HepG2 (cell line): ENCODE data around the gene ZNF385B. TPM values are rescaled to one million over a fixed set of nuclear protein-coding genes. Genes with fewer than 3 reads are reported as not detected.

Experiments
- ATF7 ChIP-seq, 2 experiments: fragments of 450-650 bp in 1 of 2; sonication (generic) in 1 of 2; formaldehyde crosslinking in 1 of 2; IDR thresholded peaks; 2 replicates each; pipeline versions ENCODE4 v1.4.0 to v1.6.1; 2016 to 2020; ENCODE audit warnings: antibody characterized with exemption in 1 of 2, mild to moderate bottlenecking in 1 of 2, missing genetic modification reagents in 1 of 2
- HES4 ChIP-seq: sonication (generic); formaldehyde crosslinking; IDR thresholded peaks from 2 replicates; pipeline ENCODE4 v1.9.0; 2021; ENCODE audit warnings: mild to moderate bottlenecking, missing genetic modification reagents, borderline replicate concordance
- IKZF5 ChIP-seq: IDR thresholded peaks from 2 replicates; pipeline ENCODE4 v1.6.1; 2018; ENCODE audit warnings: missing genetic modification reagents, mild to moderate bottlenecking, missing compliant biosample characterization
- MED8 ChIP-seq: sonication (generic); formaldehyde crosslinking; IDR thresholded peaks from 2 replicates; pipeline ENCODE4 v1.8.1; 2023; ENCODE audit warnings: mild to moderate bottlenecking, missing genetic modification reagents; ENCODE audit not compliant: insufficient replicate concordance
- MTA1 ChIP-seq: sonication (generic); formaldehyde crosslinking; IDR thresholded peaks from 2 replicates; pipeline ENCODE4 v1.4.0; 2020; ENCODE audit warnings: missing genetic modification reagents, mild to moderate bottlenecking, borderline replicate concordance
- NPAS2 ChIP-seq: sonication (generic); formaldehyde crosslinking; IDR thresholded peaks from 2 replicates; pipeline ENCODE4 v1.8.0; 2022; ENCODE audit warnings: mild to moderate bottlenecking, missing genetic modification reagents, borderline replicate concordance
- NR2C2 ChIP-seq: sonication (generic); formaldehyde crosslinking; IDR thresholded peaks from 2 replicates; pipeline ENCODE4 v1.4.0; 2020; ENCODE audit warnings: missing genetic modification reagents, mild to moderate bottlenecking, moderate library complexity, borderline replicate concordance
- PHF20 ChIP-seq: sonication (generic); formaldehyde crosslinking; IDR thresholded peaks from 2 replicates; pipeline ENCODE4 v1.5.0; 2020; ENCODE audit warnings: mild to moderate bottlenecking, missing genetic modification reagents
- POLR2AphosphoS5 ChIP-seq: IDR thresholded peaks from 2 replicates; pipeline ENCODE4 v1.6.1; 2012; ENCODE audit warnings: low read depth, low read length
- PTBP1 ChIP-seq: fragments of 200-400 bp; formaldehyde crosslinking; IDR thresholded peaks from 2 replicates; pipeline ENCODE4 v1.6.1; 2018; ENCODE audit warnings: low read length, low read depth; ENCODE audit not compliant: poor library complexity, severe bottlenecking
- RAD21 ChIP-seq: fragments of 450-650 bp; formaldehyde crosslinking; IDR thresholded peaks from 2 replicates; pipeline ENCODE4 v1.5.0; 2020; ENCODE audit warnings: mild to moderate bottlenecking
- RFX1 ChIP-seq: fragments of 450-650 bp; IDR thresholded peaks from 2 replicates; pipeline ENCODE4 v1.6.1; 2017
- SALL1 ChIP-seq: sonication (generic); formaldehyde crosslinking; IDR thresholded peaks from 2 replicates; pipeline ENCODE4 v1.8.0; 2022; ENCODE audit warnings: mild to moderate bottlenecking, missing genetic modification reagents
- SATB2 ChIP-seq: sonication (generic); formaldehyde crosslinking; IDR thresholded peaks from 2 replicates; pipeline ENCODE4 v1.5.0; 2020; ENCODE audit warnings: missing genetic modification reagents
- SNAI1 ChIP-seq: sonication (generic); formaldehyde crosslinking; IDR thresholded peaks from 2 replicates; pipeline ENCODE4 v1.5.0; 2020; ENCODE audit warnings: mild to moderate bottlenecking, missing genetic modification reagents, borderline replicate concordance
- ZBTB7A ChIP-seq: sonication (generic); formaldehyde crosslinking; IDR thresholded peaks from 2 replicates; pipeline ENCODE4 v1.8.0; 2022; ENCODE audit warnings: mild to moderate bottlenecking, missing genetic modification reagents
- ZNF253 ChIP-seq: sonication (generic); formaldehyde crosslinking; IDR thresholded peaks from 2 replicates; pipeline ENCODE4 v1.8.0; 2022; ENCODE audit warnings: mild to moderate bottlenecking, missing genetic modification reagents, borderline replicate concordance
- ZNF343 ChIP-seq: sonication (generic); formaldehyde crosslinking; IDR thresholded peaks from 2 replicates; pipeline ENCODE4 v1.4.0; 2020; ENCODE audit warnings: mild to moderate bottlenecking, missing genetic modification reagents
- ZNF510 ChIP-seq: sonication (generic); formaldehyde crosslinking; IDR thresholded peaks from 2 replicates; pipeline ENCODE4 v1.4.0; 2020; ENCODE audit warnings: low read depth, mild to moderate bottlenecking, missing genetic modification reagents
- ZNF564 ChIP-seq: sonication (generic); formaldehyde crosslinking; IDR thresholded peaks from 2 replicates; pipeline ENCODE4 v1.8.1; 2023; ENCODE audit warnings: mild to moderate bottlenecking, missing genetic modification reagents
- ZNF646 ChIP-seq: sonication (generic); formaldehyde crosslinking; IDR thresholded peaks from 2 replicates; pipeline ENCODE4 v1.9.0; 2021; ENCODE audit warnings: mild to moderate bottlenecking, missing genetic modification reagents
- ZNF674 ChIP-seq: sonication (generic); formaldehyde crosslinking; IDR thresholded peaks from 2 replicates; pipeline ENCODE4 v1.5.0; 2020; ENCODE audit warnings: low read depth, mild to moderate bottlenecking, missing genetic modification reagents
- ZNF792 ChIP-seq: IDR thresholded peaks from 2 replicates; pipeline ENCODE4 v1.6.1; 2016
- ZSCAN29 ChIP-seq: sonication (generic); formaldehyde crosslinking; conservative IDR thresholded peaks from 2 replicates; pipeline ENCODE4 v1.4.0; 2020; ENCODE audit warnings: mild to moderate bottlenecking, missing genetic modification reagents
- polyA plus RNA-seq, 8 experiments: library from polyadenylated mRNA; depleted of rRNA in 3 of 8; stranded (reverse) in 7 of 8; unstranded in 1 of 8; fragments of >200 nt; fragmentation: Illumina TruSeq in 4 of 8; extraction: Trizol in 4 of 8; gene quantifications; 2 replicates each; pipeline versions ENCODE4 v1.2.1 to v1.2.3, GENCODE V29; 2011 to 2016; ENCODE audit warnings: low read depth in 4 of 8, missing spikeins in 1 of 8, mixed read lengths in 1 of 8; ENCODE audit not compliant: insufficient read depth in 1 of 8
- total RNA-seq, 5 experiments: library from RNA; depleted of rRNA; stranded (reverse); fragments of >200 nt; fragmentation: Illumina TruSeq; extraction: Trizol; gene quantifications; 2 replicates each; pipeline ENCODE4 v1.2.3, GENCODE V29; 2016; ENCODE audit warnings: low read depth in 1 of 5

ZNF385B gene
- total and polyA plus RNA-seq, 2 of the 13 experiments (the other 11 are each of a cell fraction or from before 2014, with no cell fraction given) = 3.3 to 6.7 TPM

- TF ChIP-seq IKZF5 (CRISPR knock-in tag) (0 out of 2 replicates have a peak, but pooled peaks have one; percentile 49), RFX1 (no peak), MED8 (CRISPR knock-in tag) (peak; percentile 25), PHF20 (CRISPR knock-in tag) (no peak), MTA1 (no peak), ZNF343 (CRISPR knock-in tag) (no peak), ZNF674 (no peak), SATB2 (CRISPR knock-in tag) (no peak), ZNF564 (CRISPR knock-in tag) (peak; percentile 95), POLR2AphosphoS5 (peak; percentile 52), ATF7 (IDR thresholded peaks at IDR 0.05) (no peak), ATF7 (CRISPR knock-in tag; IDR thresholded peaks at IDR 0.05) (no peak), ZBTB7A (CRISPR knock-in tag) (no peak), ZNF253 (CRISPR knock-in tag) (no peak), ZNF792 (peak; percentile 61; the same call in 1 of the 2 replicates), SNAI1 (CRISPR knock-in tag) (no peak), ZSCAN29 (CRISPR knock-in tag) (no peak), ZNF510 (no peak), HES4 (CRISPR knock-in tag) (no peak), RAD21 (CRISPR knock-in tag) (0 out of 2 replicates have a peak, but pooled peaks have one; percentile 45), NR2C2 (CRISPR knock-in tag) (no peak), NPAS2 (no peak), ZNF646 (no peak), SALL1 (peak; percentile 71), PTBP1 (no peak)
These were observed 280.9 kb downstream of the ZNF385B start (continued) for GRCh38 chr2:179580378-179581146.
